Duodenal mucosa (tissue), 2 donors: ENCODE measurements around the gene AP1G2.
A peak's percentile ranks its signal among the peaks of the same experiment; 100 is the strongest.

Experiments used
- H3K27ac ChIP-seq: one replicate; pipeline ENCODE4 v1.7.0; 2013; ENCODE audit warnings: low read depth, low read length
- H3K27me3 ChIP-seq, 2 donors: one replicate each; pipeline ENCODE4 v1.7.0; 2013; ENCODE audit warnings: low read length in 2 of 2, control low read depth in 1 of 2; ENCODE audit not compliant: insufficient read depth in 2 of 2, control insufficient read depth in 1 of 2
- H3K36me3 ChIP-seq, 2 donors: one replicate each; pipeline ENCODE4 v1.7.0; 2013; ENCODE audit warnings: low read length in 2 of 2, control low read depth in 1 of 2; ENCODE audit not compliant: insufficient read depth in 2 of 2, control insufficient read depth in 1 of 2
- H3K4me1 ChIP-seq, 2 donors: one replicate each; pipeline ENCODE4 v1.7.0; 2013; ENCODE audit warnings: low read length in 2 of 2, control low read depth in 1 of 2; ENCODE audit not compliant: insufficient read depth in 2 of 2, control insufficient read depth in 1 of 2
- H3K4me3 ChIP-seq, 2 donors: one replicate each; pipeline ENCODE4 v1.7.0; 2013; ENCODE audit warnings: low read length in 2 of 2, low read depth in 1 of 2
- H3K9ac ChIP-seq, 2 donors: one replicate each; pipeline ENCODE4 v1.7.0; 2013; ENCODE audit warnings: low read length in 2 of 2, low read depth in 1 of 2
- H3K9me3 ChIP-seq, 2 donors: one replicate each; pipeline ENCODE4 v1.7.0; 2013; ENCODE audit warnings: low read length in 2 of 2, control low read depth in 1 of 2; ENCODE audit not compliant: control insufficient read depth in 1 of 2

Gene AP1G2

GRCh38 chr14:23572524-23572828, 4.9 kb upstream of the AP1G2 start:
- Histone ChIP-seq H3K4me3 (no peak overlapping the region), H3K36me3 (no peaks in the 10 kb centered on the region), H3K9me3 (no peaks in the 10 kb centered on the region), H3K9ac (no peak overlapping the region), H3K4me1 (peaks cover 16 to 18% of the 10 kb centered on the region in 2 donors), H3K27ac (no peak overlapping the region), H3K27me3 (peaks cover 21 to 27% of the 10 kb centered on the region in 2 donors)

GRCh38 chr14:23571701-23572523, 4.3 kb upstream of the AP1G2 start:
- H3K4me3 ChIP-seq: no peak overlapping the region
- H3K4me1 ChIP-seq: peaks cover 15 to 19% of the 10 kb centered on the region in 2 donors
- H3K9ac ChIP-seq: no peak overlapping the region
- no peaks in the 10 kb centered on the region for H3K9me3 ChIP-seq
- H3K27ac ChIP-seq: no peak overlapping the region
- no peaks in the 10 kb centered on the region for H3K36me3 ChIP-seq
- H3K27me3 ChIP-seq: peaks cover 20 to 23% of the 10 kb centered on the region in 2 donors

GRCh38 chr14:23570806-23571483, 3.4 kb upstream of the AP1G2 start:
- H3K9me3 ChIP-seq: no peaks in the 10 kb centered on the region
- peaks cover 0 to 3% of the 10 kb centered on the region in 2 donors for H3K36me3 ChIP-seq
- H3K4me1 ChIP-seq: peaks cover 17 to 18% of the 10 kb centered on the region in 2 donors
- no peak overlapping the region for H3K27ac ChIP-seq
- H3K27me3 ChIP-seq: peaks cover 11 to 14% of the 10 kb centered on the region in 2 donors
- no peak overlapping the region for H3K9ac ChIP-seq
- H3K4me3 ChIP-seq: no peak overlapping the region

- Histone ChIP-seq H3K4me3 (no peak overlapping the region), H3K27me3 (peaks cover 4% of the 10 kb centered on the region in 2 donors), H3K9ac (no peak overlapping the region), H3K27ac (no peak overlapping the region), H3K9me3 (no peaks in the 10 kb centered on the region), H3K36me3 (peaks cover 5 to 17% of the 10 kb centered on the region in 2 donors), H3K4me1 (peaks cover 17 to 18% of the 10 kb centered on the region in 2 donors)
Measured at GRCh38 chr14:23569443-23570151, 2.0 kb upstream of the AP1G2 start.

- no peaks in the 10 kb centered on the region for H3K9me3 ChIP-seq
- peaks cover 5 to 25% of the 10 kb centered on the region in 2 donors for H3K36me3 ChIP-seq
- H3K27ac ChIP-seq: no peak overlapping the region
- no peak overlapping the region for H3K9ac ChIP-seq
- H3K4me3 ChIP-seq: no peak overlapping the region
- peaks cover 17 to 18% of the 10 kb centered on the region in 2 donors for H3K4me1 ChIP-seq
- H3K27me3 ChIP-seq: peaks cover 4% of the 10 kb centered on the region in 2 donors
Measured at GRCh38 chr14:23568600-23569331, 1.2 kb upstream of the AP1G2 start.

- H3K36me3 ChIP-seq: peaks cover 5 to 31% of the 10 kb centered on the region in 2 donors
- H3K27ac ChIP-seq: no peak overlapping the region
- H3K27me3 ChIP-seq: peaks cover 0 to 4% of the 10 kb centered on the region in 2 donors
- H3K4me1 ChIP-seq: peaks cover 17 to 18% of the 10 kb centered on the region in 2 donors
- H3K9me3 ChIP-seq: no peaks in the 10 kb centered on the region
- H3K4me3 ChIP-seq: peak overlapping the region in 1 of 2 donors; percentile 81
- H3K9ac ChIP-seq: peak overlapping the region; percentile 80 to 81
Measured at GRCh38 chr14:23568021-23568599, 519 bp upstream of the AP1G2 start.

- Histone ChIP-seq H3K4me1 (peaks cover 17 to 18% of the 10 kb centered on the region in 2 donors), H3K36me3 (peaks cover 11 to 38% of the 10 kb centered on the region in 2 donors), H3K27me3 (peaks cover 0 to 4% of the 10 kb centered on the region in 2 donors), H3K27ac (no peak overlapping the region), H3K9me3 (no peaks in the 10 kb centered on the region), H3K9ac (peak overlapping the region; percentile 80 to 81), H3K4me3 (peak overlapping the region; percentile 81 to 90)
Measured at GRCh38 chr14:23566778-23567185, 809 bp downstream of the AP1G2 start.

- Histone ChIP-seq H3K27ac (no peak overlapping the region), H3K9ac (peak overlapping the region; percentile 80 to 81), H3K9me3 (no peaks in the 10 kb centered on the region), H3K4me1 (peaks cover 17 to 18% of the 10 kb centered on the region in 2 donors), H3K27me3 (no peaks in the 10 kb centered on the region), H3K36me3 (peaks cover 14 to 44% of the 10 kb centered on the region in 2 donors), H3K4me3 (peak overlapping the region; percentile 81 to 90)
Measured at GRCh38 chr14:23566112-23566777, 1.3 kb downstream of the AP1G2 start.

GRCh38 chr14:23565626-23566025, 2.0 kb downstream of the AP1G2 start:
- Histone ChIP-seq H3K4me1 (peaks cover 17 to 18% of the 10 kb centered on the region in 2 donors), H3K27ac (no peak overlapping the region), H3K36me3 (peaks cover 14 to 50% of the 10 kb centered on the region in 2 donors), H3K27me3 (no peaks in the 10 kb centered on the region), H3K9me3 (no peaks in the 10 kb centered on the region), H3K9ac (no peak overlapping the region), H3K4me3 (no peak overlapping the region)
